ENCODE data around the gene U2AF1L4. TPM values are rescaled to one million over a fixed set of nuclear protein-coding genes. Genes with fewer than 3 reads are reported as not detected.
"Not testable (repeated sequence)": the region's sequence is repeated elsewhere in the genome, so short reads cannot be mapped to it uniquely, and the experiment has no call there.

Gene U2AF1L4
- total RNA-seq, 1 donor from 2014 or later, result 19.4 TPM

DNA sequence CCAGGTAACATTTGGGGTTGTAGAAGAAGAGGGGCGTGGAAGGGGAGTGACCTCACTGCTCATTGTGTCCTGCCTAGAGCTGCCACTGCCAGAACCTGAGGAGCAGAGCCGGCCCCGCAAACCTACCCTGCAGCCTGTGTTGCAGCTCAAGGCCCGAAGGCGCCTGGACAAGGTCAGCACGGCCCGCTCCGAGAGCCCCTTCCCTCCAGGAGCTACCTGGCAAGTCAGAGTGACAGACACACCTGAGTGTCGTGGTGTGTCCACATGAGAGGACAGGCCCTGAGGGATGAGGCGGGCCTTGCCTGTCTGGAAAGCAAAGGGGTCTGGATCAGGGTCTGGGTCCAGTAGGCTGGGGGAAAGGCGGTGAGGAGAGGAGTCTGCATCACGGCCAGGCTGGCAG lies 20.7 kb downstream of the U2AF1L4 start:
- Mint-ChIP-seq H3K27ac (ENCODE audit: unreplicated experiment) (no peak overlapping the region), H3K4me3 (peak overlapping the region; percentile 52), H3K9me3 (no peaks in the 10 kb centered on the region), H3K36me3 (ENCODE audit: low read depth) (peaks cover 5% of the 10 kb centered on the region), H3K27me3 (ENCODE audit: low read depth) (no peaks in the 10 kb centered on the region), H3K4me1 (peaks cover 4% of the 10 kb centered on the region)
- no peak for TF ChIP-seq CTCF (conservative IDR thresholded peaks at IDR 0.05)
- DNase-seq (ENCODE audit: low read depth, low spot score), result no peak

DNA sequence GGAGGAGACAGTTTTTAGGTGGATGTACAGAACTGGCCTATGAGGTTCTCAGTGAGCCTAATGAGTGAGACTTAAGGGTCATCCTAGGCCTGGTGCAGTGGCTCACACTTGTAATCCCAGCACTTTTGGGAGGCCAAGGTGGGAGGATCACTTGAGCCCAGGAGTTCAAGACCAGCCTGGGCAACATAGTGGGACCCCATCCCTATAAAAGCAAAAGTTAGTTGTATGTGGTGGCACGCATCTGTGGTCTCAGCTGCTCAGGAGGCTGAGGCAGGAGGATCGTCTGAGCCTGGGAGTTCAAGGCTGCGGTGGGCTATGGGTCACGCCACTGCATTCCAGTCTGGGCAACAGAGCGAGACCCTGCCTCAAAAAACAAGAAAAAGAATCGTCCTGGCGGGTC lies 21.1 kb downstream of the U2AF1L4 start:
- not testable (repeated sequence) for DNase-seq (ENCODE audit: low read depth, low spot score); H3K4me1 Mint-ChIP-seq; H3K27ac Mint-ChIP-seq (ENCODE audit: unreplicated experiment); H3K27me3 Mint-ChIP-seq (ENCODE audit: low read depth); H3K36me3 Mint-ChIP-seq (ENCODE audit: low read depth); H3K9me3 Mint-ChIP-seq
- H3K4me3 Mint-ChIP-seq, result peak overlapping the region; percentile 52

GRCh38 chr19:35723671-35724070 lies 21.5 kb downstream of the U2AF1L4 start:
- H3K27ac Mint-ChIP-seq (ENCODE audit: unreplicated experiment), result no peak overlapping the region
- peaks cover 5% of the 10 kb centered on the region for H3K36me3 Mint-ChIP-seq (ENCODE audit: low read depth)
- no peak for DNase-seq (ENCODE audit: low read depth, low spot score)
- no peaks in the 10 kb centered on the region for H3K27me3 Mint-ChIP-seq (ENCODE audit: low read depth)
- peaks cover 13% of the 10 kb centered on the region for H3K4me1 Mint-ChIP-seq
- no peaks in the 10 kb centered on the region for H3K9me3 Mint-ChIP-seq
- H3K4me3 Mint-ChIP-seq, result peak overlapping the region; percentile 52
- TF ChIP-seq CTCF (conservative IDR thresholded peaks at IDR 0.05), result no peak

GRCh38 chr19:35722897-35723296 lies 22.3 kb downstream of the U2AF1L4 start:
- H3K27ac Mint-ChIP-seq (ENCODE audit: unreplicated experiment), result no peak overlapping the region
- no peak overlapping the region for H3K4me3 Mint-ChIP-seq
- H3K9me3 Mint-ChIP-seq, result no peaks in the 10 kb centered on the region
- no peak for DNase-seq (ENCODE audit: low read depth, low spot score)
- no peak for TF ChIP-seq CTCF (conservative IDR thresholded peaks at IDR 0.05)
- H3K27me3 Mint-ChIP-seq (ENCODE audit: low read depth), result no peaks in the 10 kb centered on the region
- peaks cover 14% of the 10 kb centered on the region for H3K4me1 Mint-ChIP-seq
- H3K36me3 Mint-ChIP-seq (ENCODE audit: low read depth), result peaks cover 5% of the 10 kb centered on the region

GRCh38 chr19:35722461-35722860 lies 22.8 kb downstream of the U2AF1L4 start:
- no peak for TF ChIP-seq CTCF (conservative IDR thresholded peaks at IDR 0.05)
- H3K4me1 Mint-ChIP-seq, result peaks cover 14% of the 10 kb centered on the region
- peaks cover 5% of the 10 kb centered on the region for H3K36me3 Mint-ChIP-seq (ENCODE audit: low read depth)
- H3K27me3 Mint-ChIP-seq (ENCODE audit: low read depth), result no peaks in the 10 kb centered on the region
- H3K27ac Mint-ChIP-seq (ENCODE audit: unreplicated experiment), result no peak overlapping the region
- peak overlapping the region; percentile 49 for H3K4me3 Mint-ChIP-seq
- DNase-seq (ENCODE audit: low read depth, low spot score), result no peak
- no peaks in the 10 kb centered on the region for H3K9me3 Mint-ChIP-seq

- TF ChIP-seq CTCF (conservative IDR thresholded peaks at IDR 0.05), result no peak
- Mint-ChIP-seq H3K9me3 (no peaks in the 10 kb centered on the region), H3K4me3 (no peak overlapping the region), H3K27me3 (ENCODE audit: low read depth) (no peaks in the 10 kb centered on the region), H3K27ac (ENCODE audit: unreplicated experiment) (no peak overlapping the region), H3K36me3 (ENCODE audit: low read depth) (peaks cover 2% of the 10 kb centered on the region), H3K4me1 (peaks cover 20% of the 10 kb centered on the region)
- DNase-seq (ENCODE audit: low read depth, low spot score), result no peak
Measured at GRCh38 chr19:35721374-35721773, 23.8 kb downstream of the U2AF1L4 start.

Data from neural crest cell (in vitro differentiated cells).